AG04449 (cell line): Measurements from ENCODE around the gene CRP.
"Not testable (repeated sequence)": the region's sequence is repeated elsewhere in the genome, so short reads cannot be mapped to it uniquely, and the experiment has no call there.

Source experiments
- CTCF ChIA-PET: fragments of 350-600 bp; formaldehyde crosslinking; extraction: SDS; loops from one replicate; lab custom pipeline; 2021; ENCODE audit warnings: antibody characterized with exemption; lab: Yijun Ruan, JAX
- POLR2A ChIA-PET: fragments of 400-600, 350-600 bp; formaldehyde crosslinking; extraction: SDS; loops from one replicate; lab custom pipeline; 2020; ENCODE audit warnings: antibody characterized with exemption, inconsistent platforms; lab: Yijun Ruan, JAX
- DNase-seq: peaks from one replicate; pipeline ENCODE4 v3.0.0-alpha.2; 2010; ENCODE audit warnings: low read depth, low spot score
- H3K4me3 ChIP-seq: 2 replicates; pipeline ENCODE4 v1.5.1; 2011; ENCODE audit warnings: low read depth, mild to moderate bottlenecking, control low read depth, low read length
- TF ChIP-seq, protein P1 (sequence below): IDR thresholded peaks from one replicate; pipeline ENCODE4 v1.5.1; 2011; ENCODE audit warnings: mild to moderate bottlenecking, moderate library complexity, low read length, control low read depth, inconsistent platforms; ENCODE audit not compliant: insufficient read depth; ENCODE audit errors: missing control alignments

Gene CRP

DNA sequence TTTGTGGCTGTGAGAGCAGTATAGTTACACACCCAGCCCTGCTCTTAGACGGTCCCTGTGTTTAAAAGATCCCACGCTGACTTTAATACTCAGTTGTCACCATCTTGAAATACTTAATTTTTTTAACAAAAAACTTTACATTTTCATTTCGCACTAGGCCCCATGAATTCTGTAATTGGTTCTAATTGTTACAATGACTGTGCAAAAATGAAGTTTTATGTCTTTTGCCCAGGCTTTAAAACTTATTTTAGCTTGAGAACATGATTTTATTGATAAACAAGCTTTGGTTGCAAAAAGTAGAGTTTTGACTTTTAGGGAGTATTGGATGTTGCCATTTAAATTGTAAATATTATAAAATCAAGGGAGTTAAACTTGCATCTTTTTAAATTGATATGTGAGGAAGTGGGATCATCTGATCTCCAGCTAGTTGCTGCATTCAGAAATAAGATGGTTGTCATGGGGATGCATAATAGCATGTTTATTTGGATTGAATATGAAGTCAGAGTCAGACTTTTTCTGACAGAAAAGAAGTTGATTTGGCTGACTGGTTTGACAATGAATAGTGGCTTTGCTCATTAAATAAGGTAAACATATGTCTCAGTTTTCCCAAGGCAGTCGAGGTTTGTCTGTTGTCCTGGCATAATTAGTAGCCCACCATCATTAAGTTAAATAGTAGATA is 23.0 kb upstream of the CRP start:
- TF ChIP-seq, protein P1, sequence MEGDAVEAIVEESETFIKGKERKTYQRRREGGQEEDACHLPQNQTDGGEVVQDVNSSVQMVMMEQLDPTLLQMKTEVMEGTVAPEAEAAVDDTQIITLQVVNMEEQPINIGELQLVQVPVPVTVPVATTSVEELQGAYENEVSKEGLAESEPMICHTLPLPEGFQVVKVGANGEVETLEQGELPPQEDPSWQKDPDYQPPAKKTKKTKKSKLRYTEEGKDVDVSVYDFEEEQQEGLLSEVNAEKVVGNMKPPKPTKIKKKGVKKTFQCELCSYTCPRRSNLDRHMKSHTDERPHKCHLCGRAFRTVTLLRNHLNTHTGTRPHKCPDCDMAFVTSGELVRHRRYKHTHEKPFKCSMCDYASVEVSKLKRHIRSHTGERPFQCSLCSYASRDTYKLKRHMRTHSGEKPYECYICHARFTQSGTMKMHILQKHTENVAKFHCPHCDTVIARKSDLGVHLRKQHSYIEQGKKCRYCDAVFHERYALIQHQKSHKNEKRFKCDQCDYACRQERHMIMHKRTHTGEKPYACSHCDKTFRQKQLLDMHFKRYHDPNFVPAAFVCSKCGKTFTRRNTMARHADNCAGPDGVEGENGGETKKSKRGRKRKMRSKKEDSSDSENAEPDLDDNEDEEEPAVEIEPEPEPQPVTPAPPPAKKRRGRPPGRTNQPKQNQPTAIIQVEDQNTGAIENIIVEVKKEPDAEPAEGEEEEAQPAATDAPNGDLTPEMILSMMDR = no peak
- H3K4me3 ChIP-seq = no peak overlapping the region
- ChIA-PET POLR2A (no interaction called here), CTCF (no interaction called here)
- no peak for DNase-seq

DNA sequence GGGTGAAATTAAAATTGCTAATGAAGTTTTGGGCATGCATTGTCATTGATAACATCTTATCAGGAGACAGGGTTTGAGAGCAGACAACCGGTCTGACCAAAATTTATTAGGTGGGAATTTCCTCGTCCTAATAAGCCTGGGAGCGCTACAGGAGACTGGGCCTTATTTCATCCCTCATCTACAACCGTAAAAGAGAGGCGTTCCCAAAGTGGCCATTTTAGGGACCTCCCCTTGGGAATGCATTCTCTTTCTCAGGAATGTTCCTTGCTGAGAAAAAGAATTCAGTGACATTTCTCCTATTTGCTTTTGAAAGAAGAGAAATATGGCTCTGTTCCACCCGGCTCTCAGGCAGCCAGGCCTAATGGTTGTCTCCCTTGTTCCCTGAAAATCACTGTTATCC is 8.8 kb upstream of the CRP start:
- H3K4me3 ChIP-seq, POLR2A ChIA-PET, CTCF ChIA-PET, DNase-seq: not testable (repeated sequence)

DNA sequence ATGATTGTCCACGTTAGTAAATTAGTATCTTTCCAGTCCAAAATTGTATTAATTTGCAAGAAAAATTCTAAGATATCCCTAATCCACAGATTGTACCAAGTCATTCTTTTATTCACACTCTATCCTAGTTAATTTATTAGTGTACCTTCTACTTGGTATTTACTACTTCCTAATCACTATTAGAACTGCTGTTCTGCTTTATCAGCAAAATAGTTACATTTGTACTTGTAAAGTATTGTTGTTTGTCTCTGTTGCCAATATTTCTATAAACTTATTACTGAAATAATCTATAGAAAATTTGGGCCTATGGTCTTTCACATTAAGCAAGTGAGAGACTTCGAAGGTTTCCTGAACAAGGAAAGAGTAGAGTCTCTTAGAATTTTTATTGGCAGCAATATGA is 5.6 kb upstream of the CRP start:
- DNase-seq = no peak
- H3K4me3 ChIP-seq = no peak overlapping the region
- ChIA-PET CTCF (no interaction called here), POLR2A (no interaction called here)
- TF ChIP-seq, protein P1 = no peak

DNA sequence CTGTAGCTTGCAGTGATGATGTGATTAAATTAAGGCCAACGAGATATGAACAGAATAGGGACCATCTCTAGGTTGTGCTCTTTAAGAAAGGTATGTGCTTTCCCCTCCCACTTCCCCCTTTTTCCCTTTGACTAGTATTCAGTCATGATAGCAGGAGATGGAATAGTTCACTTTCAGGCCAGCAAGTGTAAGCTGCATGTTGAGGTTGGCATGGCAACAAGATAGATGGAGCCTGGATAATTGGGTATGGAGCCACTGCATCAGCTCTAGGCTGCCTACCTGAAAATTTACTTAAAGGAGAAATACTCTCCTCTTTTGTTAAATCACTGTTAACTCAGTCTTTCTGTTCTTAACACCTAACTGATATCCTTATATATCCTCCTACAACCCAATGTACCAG is 1.5 kb upstream of the CRP start:
- DNase-seq = no peak
- no peak overlapping the region for H3K4me3 ChIP-seq
- ChIA-PET CTCF (interaction anchor here (0.9 kb wide), 1 partner anchor 290 kb away, joined by 3 read pairs; no protein-coding TSS in a partner anchor), POLR2A (no interaction called here)
- TF ChIP-seq, protein P1 = no peak

DNA sequence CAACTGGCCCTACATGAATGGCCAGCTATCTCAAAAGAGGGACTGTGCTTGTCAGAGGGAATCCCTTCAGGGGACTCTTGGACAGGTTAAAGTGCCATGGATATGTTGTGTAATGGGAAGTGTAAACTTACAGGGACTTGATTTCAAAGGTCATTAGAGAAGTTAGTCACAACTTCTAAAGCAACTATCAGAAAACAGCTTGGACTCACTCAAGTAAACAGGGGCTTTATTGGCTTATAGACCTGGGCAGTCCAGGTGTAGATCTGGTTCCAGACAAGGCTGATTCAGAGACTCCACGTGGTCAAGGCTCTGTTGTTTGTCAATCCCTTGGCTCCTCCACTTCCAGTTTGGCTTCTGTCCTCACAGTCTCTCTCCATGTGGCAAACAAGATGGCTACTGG is 2.3 kb downstream of the CRP start:
- DNase-seq = no peak
- POLR2A ChIA-PET = no interaction called here
- TF ChIP-seq, protein P1 = no peak
- CTCF ChIA-PET = interaction anchor here (1.0 to 1.2 kb wide), 2 partner anchors 11 to 16 kb away, joined by 3 read pairs; no protein-coding TSS in a partner anchor
- no peak overlapping the region for H3K4me3 ChIP-seq

DNA sequence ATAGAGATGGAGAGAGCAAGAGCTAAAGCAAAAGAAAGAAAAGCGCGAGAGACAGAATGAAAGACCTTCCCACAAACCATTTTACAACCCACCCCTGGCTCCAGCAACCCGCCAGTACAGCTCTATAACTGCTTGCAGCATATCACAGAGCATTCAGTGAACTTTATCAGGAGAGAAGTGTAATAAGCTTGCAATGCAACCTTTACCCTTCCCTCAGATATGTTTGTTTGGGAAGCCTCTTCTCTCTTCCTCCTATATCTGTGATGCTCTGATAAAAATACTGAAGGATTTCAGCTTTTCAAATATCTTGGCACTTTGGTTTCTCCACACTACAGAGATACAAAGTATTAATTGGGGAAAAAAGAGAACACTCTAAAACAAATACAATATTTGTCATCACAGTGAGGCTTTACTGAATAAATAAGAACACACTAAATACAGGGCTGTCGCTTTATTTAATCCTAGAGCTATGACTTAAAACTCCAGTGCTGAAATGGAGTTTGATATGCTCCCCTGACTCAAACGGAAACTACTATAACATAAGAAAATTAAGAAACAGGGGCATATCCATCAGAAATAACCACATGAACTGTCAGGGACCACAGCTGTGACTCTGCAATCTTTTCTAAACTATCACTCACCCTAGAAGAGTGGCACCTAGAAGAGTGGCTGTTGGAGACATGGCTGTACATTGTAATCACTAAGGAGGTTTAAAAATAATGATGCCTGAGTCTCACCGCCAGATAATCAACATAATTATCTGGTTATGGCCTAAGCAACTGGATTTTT is 6.7 kb downstream of the CRP start:
- no peak overlapping the region for H3K4me3 ChIP-seq
- TF ChIP-seq, protein P1 = no peak
- POLR2A ChIA-PET = no interaction called here
- DNase-seq = no peak
- CTCF ChIA-PET = no interaction called here
